ENCODE measurements around the gene FOSL1. TPM values are rescaled to one million over a fixed set of nuclear protein-coding genes. Genes with fewer than 3 reads are reported as not detected.

FOSL1 gene
- total and polyA plus RNA-seq, 2 of the 13 experiments (the other 11 are each of a cell fraction or from before 2014, with no cell fraction given), result 4.0 to 4.1 TPM

DNA sequence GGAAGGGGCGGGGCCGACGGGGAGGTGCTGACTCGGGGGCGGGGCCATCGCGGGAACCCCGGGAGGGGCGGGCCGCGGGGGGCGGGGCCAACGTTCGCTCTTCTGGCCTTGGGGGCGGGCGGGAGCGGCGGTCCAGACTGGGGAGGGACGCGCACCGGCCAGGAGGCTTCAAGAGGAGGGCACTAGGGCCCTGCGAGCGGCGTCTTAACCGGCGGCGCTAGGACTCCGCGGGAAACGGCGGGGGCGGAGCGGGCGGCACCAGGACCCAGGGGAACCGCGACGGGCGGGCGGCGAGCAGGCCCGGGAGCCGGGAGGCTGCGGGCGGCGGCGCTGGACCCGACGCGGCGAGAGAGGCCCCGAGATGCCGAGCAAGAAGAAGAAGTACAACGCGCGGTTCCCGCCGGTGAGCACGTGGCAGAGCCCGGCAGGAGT is 19.0 kb upstream of the FOSL1 start, which contains the start of gene DRAP1 (continued):
- TF ChIP-seq MED8 (CRISPR knock-in tag; IDR thresholded peaks at IDR 0.05; ENCODE audit: insufficient replicate concordance) (peak; percentile 44), ZKSCAN1 (IDR thresholded peaks at IDR 0.05; ENCODE audit: low read length) (no peak), KMT2A (CRISPR knock-in tag; IDR thresholded peaks at IDR 0.05) (peak; percentile 78; the same call in 1 of the 2 replicates), HDAC6 (IDR thresholded peaks at IDR 0.05; ENCODE audit: low read depth, low read length) (no peak), ZNF431 (CRISPR knock-in tag; IDR thresholded peaks at IDR 0.05; ENCODE audit: borderline replicate concordance, low read depth) (0 out of 2 replicates have a peak, but pooled peaks have one; percentile 65), FOXA3 (CRISPR knock-in tag; IDR thresholded peaks at IDR 0.05) (peak; percentile 79), CSRNP1 (CRISPR knock-in tag; IDR thresholded peaks at IDR 0.05) (peak; percentile 59), AKAP8 (CRISPR knock-in tag; IDR thresholded peaks at IDR 0.05) (no peak), ZNF24 (IDR thresholded peaks at IDR 0.05) (no peak), E2F2 (CRISPR knock-in tag; IDR thresholded peaks at IDR 0.05; ENCODE audit: borderline replicate concordance) (no peak), ATF4 (CRISPR knock-in tag; IDR thresholded peaks at IDR 0.05) (no peak)
- TF ChIP-seq, protein P1, sequence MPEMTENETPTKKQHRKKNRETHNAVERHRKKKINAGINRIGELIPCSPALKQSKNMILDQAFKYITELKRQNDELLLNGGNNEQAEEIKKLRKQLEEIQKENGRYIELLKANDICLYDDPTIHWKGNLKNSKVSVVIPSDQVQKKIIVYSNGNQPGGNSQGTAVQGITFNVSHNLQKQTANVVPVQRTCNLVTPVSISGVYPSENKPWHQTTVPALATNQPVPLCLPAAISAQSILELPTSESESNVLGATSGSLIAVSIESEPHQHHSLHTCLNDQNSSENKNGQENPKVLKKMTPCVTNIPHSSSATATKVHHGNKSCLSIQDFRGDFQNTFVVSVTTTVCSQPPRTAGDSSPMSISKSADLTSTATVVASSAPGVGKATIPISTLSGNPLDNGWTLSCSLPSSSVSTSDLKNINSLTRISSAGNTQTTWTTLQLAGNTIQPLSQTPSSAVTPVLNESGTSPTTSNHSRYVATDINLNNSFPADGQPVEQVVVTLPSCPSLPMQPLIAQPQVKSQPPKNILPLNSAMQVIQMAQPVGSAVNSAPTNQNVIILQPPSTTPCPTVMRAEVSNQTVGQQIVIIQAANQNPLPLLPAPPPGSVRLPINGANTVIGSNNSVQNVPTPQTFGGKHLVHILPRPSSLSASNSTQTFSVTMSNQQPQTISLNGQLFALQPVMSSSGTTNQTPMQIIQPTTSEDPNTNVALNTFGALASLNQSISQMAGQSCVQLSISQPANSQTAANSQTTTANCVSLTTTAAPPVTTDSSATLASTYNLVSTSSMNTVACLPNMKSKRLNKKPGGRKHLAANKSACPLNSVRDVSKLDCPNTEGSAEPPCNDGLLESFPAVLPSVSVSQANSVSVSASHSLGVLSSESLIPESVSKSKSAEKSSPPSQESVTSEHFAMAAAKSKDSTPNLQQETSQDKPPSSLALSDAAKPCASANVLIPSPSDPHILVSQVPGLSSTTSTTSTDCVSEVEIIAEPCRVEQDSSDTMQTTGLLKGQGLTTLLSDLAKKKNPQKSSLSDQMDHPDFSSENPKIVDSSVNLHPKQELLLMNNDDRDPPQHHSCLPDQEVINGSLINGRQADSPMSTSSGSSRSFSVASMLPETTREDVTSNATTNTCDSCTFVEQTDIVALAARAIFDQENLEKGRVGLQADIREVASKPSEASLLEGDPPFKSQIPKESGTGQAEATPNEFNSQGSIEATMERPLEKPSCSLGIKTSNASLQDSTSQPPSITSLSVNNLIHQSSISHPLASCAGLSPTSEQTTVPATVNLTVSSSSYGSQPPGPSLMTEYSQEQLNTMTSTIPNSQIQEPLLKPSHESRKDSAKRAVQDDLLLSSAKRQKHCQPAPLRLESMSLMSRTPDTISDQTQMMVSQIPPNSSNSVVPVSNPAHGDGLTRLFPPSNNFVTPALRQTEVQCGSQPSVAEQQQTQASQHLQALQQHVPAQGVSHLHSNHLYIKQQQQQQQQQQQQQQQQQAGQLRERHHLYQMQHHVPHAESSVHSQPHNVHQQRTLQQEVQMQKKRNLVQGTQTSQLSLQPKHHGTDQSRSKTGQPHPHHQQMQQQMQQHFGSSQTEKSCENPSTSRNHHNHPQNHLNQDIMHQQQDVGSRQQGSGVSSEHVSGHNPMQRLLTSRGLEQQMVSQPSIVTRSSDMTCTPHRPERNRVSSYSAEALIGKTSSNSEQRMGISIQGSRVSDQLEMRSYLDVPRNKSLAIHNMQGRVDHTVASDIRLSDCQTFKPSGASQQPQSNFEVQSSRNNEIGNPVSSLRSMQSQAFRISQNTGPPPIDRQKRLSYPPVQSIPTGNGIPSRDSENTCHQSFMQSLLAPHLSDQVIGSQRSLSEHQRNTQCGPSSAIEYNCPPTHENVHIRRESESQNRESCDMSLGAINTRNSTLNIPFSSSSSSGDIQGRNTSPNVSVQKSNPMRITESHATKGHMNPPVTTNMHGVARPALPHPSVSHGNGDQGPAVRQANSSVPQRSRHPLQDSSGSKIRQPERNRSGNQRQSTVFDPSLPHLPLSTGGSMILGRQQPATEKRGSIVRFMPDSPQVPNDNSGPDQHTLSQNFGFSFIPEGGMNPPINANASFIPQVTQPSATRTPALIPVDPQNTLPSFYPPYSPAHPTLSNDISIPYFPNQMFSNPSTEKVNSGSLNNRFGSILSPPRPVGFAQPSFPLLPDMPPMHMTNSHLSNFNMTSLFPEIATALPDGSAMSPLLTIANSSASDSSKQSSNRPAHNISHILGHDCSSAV (CRISPR knock-in tag; IDR thresholded peaks at IDR 0.05; ENCODE audit: borderline replicate concordance), result no peak
- TF ChIP-seq, protein P2, sequence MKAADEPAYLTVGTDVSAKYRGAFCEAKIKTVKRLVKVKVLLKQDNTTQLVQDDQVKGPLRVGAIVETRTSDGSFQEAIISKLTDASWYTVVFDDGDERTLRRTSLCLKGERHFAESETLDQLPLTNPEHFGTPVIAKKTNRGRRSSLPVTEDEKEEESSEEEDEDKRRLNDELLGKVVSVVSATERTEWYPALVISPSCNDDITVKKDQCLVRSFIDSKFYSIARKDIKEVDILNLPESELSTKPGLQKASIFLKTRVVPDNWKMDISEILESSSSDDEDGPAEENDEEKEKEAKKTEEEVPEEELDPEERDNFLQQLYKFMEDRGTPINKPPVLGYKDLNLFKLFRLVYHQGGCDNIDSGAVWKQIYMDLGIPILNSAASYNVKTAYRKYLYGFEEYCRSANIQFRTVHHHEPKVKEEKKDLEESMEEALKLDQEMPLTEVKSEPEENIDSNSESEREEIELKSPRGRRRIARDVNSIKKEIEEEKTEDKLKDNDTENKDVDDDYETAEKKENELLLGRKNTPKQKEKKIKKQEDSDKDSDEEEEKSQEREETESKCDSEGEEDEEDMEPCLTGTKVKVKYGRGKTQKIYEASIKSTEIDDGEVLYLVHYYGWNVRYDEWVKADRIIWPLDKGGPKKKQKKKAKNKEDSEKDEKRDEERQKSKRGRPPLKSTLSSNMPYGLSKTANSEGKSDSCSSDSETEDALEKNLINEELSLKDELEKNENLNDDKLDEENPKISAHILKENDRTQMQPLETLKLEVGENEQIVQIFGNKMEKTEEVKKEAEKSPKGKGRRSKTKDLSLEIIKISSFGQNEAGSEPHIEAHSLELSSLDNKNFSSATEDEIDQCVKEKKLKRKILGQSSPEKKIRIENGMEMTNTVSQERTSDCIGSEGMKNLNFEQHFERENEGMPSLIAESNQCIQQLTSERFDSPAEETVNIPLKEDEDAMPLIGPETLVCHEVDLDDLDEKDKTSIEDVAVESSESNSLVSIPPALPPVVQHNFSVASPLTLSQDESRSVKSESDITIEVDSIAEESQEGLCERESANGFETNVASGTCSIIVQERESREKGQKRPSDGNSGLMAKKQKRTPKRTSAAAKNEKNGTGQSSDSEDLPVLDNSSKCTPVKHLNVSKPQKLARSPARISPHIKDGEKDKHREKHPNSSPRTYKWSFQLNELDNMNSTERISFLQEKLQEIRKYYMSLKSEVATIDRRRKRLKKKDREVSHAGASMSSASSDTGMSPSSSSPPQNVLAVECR (CRISPR knock-in tag; IDR thresholded peaks at IDR 0.05; ENCODE audit: borderline replicate concordance), result peak; percentile 79; the same call in 1 of the 2 replicates
